Fibroblast of skin of left biceps (primary cell): ENCODE results near the gene THAP4.

Experiments
- DNase-seq, 2 experiments: peaks; one replicate each; pipeline ENCODE4 v3.0.0-alpha.2; 2013; ENCODE audit warnings: low read depth in 2 of 2

The THAP4 gene

DNA sequence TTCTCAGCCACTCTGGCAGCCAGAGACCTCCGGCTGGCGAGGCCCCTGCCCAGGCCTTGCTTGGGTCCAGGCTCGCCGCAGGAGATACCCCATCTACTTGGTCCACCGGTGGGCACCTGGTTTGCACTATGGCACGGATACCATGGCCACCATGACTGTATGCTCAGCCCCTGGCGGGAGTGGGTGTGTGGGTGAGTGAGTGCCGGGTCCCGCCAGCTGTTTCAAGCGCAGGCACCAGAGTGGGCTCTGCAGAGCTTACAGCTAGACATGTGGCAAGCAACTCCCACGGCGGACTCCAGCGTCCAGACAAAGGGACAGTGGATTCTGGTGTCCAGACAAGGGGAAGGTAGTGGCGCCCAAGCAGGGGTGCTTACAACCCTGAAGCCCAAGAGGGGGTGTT, 2.0 kb upstream of the THAP4 start:
- DNase-seq: no peak

- DNase-seq: no peak
Measured at GRCh38 chr2:241637795-241638660, 1.1 kb upstream of the THAP4 start.

DNA sequence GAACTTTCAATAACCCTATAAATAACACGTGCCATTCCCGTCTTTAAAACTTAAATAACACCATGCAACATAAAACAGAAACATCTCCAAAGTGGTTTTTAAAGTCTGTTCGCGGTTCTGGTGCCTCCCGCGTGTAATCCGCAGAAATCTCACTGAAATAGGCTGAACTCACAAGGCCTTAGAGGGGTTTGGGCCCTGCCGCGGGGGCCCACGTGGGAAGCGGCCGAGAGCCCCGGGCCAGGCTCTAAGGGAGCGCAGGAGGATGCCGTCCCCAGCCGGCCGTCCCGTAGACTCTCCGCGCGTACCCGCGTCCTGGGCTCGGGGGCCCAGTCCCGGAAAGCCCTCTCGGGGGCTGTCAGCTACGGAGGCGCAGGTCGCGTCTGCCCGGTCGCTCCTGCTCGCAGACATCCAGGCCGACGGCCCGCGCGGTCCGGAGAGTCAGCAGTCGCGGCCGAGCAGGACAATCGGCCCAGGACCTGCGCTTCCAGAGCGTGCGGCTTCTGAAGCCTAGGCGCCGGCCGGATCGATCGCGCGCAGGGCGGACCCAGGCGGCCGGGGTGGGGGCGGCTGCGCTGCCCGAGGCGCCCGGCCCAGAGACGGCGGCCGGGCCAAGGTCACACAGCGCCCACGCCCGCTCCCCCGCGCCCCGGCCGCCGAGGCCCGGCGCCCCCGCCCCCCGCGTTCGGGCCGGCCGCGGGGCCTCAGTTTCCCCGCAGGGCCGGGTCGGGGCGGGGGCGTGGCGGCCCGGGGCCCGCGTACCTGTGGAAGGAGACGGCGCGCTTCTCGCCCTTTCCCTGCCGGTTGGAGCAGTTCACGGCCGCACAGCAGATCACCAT, 558 bp downstream of the THAP4 start:
- DNase-seq: no peak

GRCh38 chr2:241635756-241636155, 1.2 kb downstream of the THAP4 start:
- no peak for DNase-seq

DNA sequence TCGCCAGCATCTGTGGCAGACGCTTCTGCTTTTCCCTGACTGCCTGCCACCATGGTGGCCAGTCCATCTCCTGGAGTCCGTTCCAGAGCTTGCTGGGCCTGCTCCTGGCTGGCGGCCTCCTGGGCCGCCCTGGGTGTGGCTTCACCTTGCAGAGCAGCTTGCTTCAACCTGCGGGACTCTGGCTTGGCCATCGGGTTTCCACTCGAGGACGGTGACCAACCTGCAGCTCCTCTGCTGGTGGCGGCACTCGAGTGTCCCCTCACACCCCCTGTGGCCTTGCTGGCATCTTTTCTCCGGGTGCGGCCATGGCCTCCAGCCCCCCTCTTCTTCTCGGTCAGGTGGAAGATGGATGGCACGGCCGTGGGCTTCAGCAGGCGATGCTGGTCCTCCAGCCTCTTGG, 3.4 kb downstream of the THAP4 start:
- no peak for DNase-seq

DNA sequence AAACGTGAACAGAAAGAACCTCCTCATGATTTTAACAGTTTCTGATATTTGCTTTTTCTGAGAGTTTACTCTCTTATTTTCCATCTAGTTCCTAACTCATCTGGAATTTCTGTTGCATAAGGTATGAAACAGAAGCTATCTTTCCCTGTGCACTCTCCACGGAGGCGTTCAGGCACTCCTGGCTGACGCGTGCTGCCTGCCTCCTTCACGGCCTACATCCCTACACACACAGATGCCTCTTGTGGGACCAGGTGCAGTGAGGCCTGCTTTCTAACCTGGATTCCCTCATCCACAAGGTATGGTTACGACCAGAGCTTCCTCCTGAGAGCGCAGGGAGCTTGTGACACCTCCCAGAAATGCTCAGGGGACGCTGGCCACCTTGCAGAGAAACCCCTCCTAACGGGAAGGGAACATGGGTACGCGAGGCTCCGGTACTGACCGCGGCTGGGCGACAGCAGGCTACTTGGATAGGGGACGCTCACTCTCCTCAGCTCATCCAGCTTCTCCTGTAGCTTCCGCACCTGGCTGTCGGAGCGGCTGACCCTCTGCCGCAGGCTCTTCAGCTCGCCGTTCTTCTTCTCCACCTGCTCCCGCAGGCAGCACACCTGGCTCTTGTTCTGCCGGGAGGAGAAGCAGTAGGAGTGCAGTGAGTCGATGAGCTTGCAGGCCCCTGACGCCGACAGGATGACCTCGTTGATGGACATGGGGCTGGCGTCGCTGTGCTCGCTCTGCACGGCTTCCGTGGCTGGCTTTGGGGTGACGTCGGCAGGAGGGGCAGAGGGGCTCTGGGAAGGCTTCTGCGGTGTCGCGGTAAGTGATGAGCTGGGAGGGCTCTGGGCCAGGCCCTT, 4.3 kb downstream of the THAP4 start:
- DNase-seq: no peak

DNA sequence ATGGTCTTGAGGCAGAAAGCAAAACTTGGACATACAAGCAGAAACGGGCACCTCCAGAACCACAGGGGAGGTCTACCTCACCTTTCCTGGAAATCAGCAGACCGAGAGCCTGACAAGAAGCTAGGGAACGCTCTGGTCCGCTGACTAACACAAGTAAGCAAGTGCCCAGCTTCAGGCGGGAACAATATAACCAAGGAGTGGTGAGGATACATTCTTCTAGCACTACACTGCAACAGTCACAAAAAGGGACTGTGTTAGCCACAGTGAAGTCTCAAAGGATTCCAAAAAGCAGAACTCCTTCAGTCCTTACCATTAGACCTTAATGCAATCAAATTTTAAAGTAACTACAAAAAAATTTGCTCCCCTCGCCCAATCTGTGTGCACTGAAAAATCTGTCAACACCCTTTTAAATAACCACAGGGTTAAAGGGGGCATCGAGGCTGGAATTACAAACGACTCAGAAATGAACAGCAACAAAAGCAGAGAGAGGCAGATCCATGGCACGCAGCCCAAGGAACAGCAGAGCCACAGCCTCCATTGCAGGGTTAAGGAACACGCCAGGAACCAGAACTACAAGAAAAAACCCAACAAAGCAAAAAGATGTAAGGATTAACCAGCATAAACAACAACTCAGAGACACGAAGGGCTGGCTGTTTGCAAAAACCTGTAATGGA, 7.1 kb downstream of the THAP4 start:
- no peak for DNase-seq

- no peak for DNase-seq
Measured at GRCh38 chr2:241627675-241628074, 9.3 kb downstream of the THAP4 start.

DNA sequence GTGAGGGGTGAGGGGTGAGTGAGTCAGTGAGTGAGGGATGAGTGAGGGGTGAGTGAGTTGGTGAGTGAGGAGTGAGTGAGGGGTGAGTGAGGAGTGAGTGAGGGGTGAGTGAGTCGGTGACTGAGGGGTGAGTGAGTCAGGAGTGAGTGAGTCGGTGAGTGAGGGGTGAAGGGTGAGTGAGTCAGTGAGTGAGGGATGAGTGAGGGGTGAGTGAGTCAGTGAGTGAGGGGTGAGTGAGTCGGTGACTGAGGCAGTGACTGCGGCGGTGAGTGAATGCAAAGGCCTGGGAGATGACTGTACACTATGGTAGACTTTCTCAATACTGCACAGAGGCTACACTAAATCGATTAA, 16.6 kb downstream of the THAP4 start:
- no peak for DNase-seq

DNA sequence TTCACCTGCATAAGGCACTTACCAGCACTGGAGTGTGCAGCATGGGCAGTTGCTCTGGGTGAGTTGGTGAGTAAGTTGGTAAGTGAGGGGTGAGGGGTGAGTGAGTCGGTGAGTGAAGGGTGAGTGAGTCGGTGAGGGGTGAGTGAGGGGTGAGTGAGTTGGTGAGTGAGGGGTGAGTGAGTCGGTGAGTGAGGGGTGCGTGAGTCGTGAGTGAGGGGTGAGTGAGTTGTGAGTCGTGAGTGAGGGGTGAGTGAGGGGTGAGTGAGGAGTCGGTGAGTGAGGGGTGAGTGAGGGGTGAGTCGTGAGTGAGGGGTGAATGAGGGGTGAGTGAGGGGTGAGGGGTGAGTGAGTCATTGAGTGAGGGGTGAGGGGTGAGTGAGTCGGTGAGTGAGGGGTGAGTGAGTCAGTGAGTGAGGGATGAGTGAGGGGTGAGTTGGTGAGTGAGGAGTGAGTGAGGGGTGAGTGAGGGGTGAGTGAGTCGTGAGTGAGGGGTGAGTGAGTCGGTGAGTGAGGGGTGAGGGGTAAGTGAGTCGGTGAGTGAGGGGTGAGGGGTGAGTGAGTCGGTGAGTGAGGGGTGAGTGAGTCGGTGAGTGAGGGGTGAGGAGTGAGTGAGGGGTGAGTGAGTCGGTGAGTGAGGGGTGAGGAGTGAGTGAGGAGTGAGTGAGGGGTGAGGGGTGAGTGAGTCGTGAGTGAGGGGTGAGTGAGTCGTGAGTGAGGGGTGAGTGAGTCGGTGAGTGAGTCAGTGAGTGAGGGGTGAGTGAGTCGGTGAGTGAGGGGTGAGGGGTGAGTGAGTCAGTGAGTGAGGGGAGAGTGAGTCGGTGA, 17.1 kb downstream of the THAP4 start:
- no peak for DNase-seq

- DNase-seq: no peak
Measured at GRCh38 chr2:241618829-241619228, 18.1 kb downstream of the THAP4 start.

GRCh38 chr2:241618296-241618805, 18.6 kb downstream of the THAP4 start:
- DNase-seq: no peak

DNA sequence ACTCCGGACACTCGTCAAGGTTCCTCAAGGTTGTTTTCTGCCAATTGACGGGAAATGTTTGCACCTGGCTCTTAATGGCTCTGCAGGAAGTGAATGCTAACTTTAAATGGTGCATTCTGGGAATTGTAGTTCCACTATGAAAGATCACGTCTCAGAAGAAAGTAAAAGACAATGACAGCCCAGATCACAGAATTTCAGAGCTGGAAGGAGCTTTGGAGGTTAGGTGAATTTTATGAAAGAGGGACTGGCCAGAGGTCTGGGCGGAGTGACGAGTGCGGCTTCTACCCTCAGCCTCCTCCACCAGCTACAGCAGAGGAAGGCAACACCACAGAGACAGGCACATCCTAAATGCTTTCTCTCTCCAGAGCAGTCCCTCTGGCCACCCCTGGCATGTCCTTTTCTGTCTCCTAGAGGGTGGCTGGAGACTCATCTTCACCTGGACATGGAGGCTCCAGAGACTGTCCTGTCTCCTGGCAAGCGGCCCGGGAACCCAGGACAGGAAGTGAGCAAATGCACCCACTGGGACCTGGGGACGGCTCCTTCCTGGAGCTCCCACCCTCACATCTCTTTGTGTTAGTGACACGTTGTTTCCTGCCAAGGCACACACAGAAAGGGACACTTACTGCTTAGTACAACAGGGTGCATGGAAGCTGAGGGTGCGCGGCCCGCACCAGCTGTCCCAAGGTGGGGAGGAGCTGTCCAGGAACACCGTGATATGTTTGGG, 19.4 kb downstream of the THAP4 start:
- no peak for DNase-seq

GRCh38 chr2:241616168-241617125, 20.5 kb downstream of the THAP4 start:
- no peak for DNase-seq

GRCh38 chr2:241615522-241616052, 21.4 kb downstream of the THAP4 start:
- no peak for DNase-seq

DNA sequence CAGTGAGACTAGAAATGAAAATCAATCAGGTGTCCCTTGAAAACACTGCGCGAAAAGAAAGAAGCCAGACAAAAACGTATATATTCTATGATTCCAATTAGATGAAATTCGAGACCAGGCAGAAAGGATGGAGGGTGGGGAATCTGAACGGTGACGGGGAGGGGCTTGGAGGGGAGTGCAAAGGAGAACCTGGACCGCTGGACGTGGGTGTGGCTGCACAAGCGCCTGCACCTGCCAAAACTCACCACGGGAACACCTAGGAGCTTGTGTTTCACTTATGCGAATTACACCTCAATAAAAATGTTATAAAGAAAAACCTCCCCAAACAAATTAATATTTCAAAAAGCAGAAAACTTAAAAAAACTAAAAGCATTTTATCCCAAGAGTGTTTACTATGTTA, 21.9 kb downstream of the THAP4 start:
- DNase-seq: no peak

GRCh38 chr2:241613017-241613780, 23.8 kb downstream of the THAP4 start:
- DNase-seq: no peak
